Activated CD8-positive, alpha-beta memory T cell treated with anti-CD3 and anti-CD28 coated beads, Interleukin-2, amount 50 U/mL, for 1 hour (primary cell): ENCODE data around the gene RAB29.
"Not testable (repeated sequence)": the region's sequence is repeated elsewhere in the genome, so short reads cannot be mapped to it uniquely, and the experiment has no call there.

ENCODE experiments used
- DNase-seq: peaks from one replicate; pipeline ENCODE4 v3.0.0-alpha.2; 2020; ENCODE audit errors: extremely low read depth

The RAB29 gene

DNA sequence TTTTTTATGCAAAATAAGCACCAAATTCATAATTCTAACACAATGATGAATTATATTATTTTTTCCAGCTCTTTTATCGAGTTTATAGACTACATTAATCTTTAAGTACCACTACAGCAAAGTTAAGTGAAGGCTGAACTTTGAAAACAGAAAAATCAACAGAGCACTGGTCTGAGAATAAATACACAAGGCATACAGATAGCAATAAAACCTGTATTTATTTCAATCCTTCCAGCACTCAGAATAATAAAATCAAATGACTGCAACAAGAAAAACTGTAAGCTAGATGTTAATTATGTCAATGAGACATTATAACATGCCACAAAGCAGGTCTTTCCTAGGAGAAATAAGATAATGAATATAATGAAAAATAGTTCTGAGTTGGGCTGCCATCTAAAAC is 49.8 kb downstream of the RAB29 start:
- DNase-seq = no peak

DNA sequence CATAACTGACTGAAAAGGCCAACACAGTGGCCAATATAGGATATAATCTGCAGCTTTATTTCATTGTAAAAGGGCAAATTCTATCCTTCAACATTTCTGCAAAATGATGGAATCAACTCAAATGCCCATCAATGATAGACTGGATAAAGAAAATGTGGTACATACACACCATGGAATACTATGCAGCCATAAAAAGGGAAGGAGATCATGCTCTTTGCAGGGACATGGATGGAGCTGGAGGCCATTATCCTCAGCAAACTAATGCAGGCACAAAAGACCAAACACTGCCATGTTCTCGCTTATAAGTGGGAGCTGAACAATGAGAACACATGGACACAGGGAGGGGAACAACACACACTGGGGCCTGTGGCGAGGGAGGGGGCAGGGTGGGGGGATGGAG is 54.5 kb downstream of the RAB29 start:
- DNase-seq = not testable (repeated sequence)

DNA sequence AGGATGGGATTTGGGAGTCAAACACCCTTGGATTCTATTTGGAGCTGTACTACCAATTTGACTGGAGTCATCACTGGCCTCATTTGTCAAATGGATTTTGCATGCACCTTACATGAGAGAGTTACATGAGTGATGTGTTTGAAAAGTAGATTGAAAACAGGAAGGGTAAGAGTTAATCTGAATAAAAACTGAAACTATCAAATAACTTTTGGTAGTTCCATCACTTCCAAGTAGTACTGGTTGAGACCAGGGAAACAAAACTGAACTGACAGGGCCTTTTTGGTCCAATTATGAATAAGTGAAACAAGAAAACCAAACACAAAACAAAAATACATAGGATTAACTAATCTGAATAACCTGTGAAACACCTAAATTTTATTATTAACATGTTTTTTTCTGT is 55.5 kb downstream of the RAB29 start:
- DNase-seq = no peak

DNA sequence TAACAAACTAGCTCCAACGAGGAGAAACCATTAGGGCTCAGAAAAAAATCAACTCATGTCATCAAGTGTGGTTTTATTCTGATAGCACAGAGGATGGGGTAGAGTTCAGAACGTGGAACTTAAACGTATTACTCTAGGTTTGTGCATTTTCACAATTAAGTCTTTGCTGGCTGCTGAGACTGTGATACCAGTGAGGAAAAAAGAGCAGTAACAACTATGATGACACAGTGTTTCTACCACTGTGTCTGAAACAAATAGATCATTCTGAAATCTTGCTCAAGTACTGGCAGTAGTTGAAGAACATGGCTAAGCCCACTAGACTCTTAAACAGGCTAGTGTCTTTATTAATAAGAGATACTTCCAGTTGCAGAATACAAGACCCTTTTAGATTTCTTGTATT is 56.3 kb downstream of the RAB29 start:
- DNase-seq = no peak
